GM21619 (cell line): Measurements from ENCODE around the gene WNT5B.

ENCODE experiments used
- ATAC-seq: cut with Tn5 transposase; IDR thresholded peaks from one replicate; pipeline ENCODE4 v1.9.1; 2021; ENCODE audit not compliant: unreplicated experiment

WNT5B gene

DNA sequence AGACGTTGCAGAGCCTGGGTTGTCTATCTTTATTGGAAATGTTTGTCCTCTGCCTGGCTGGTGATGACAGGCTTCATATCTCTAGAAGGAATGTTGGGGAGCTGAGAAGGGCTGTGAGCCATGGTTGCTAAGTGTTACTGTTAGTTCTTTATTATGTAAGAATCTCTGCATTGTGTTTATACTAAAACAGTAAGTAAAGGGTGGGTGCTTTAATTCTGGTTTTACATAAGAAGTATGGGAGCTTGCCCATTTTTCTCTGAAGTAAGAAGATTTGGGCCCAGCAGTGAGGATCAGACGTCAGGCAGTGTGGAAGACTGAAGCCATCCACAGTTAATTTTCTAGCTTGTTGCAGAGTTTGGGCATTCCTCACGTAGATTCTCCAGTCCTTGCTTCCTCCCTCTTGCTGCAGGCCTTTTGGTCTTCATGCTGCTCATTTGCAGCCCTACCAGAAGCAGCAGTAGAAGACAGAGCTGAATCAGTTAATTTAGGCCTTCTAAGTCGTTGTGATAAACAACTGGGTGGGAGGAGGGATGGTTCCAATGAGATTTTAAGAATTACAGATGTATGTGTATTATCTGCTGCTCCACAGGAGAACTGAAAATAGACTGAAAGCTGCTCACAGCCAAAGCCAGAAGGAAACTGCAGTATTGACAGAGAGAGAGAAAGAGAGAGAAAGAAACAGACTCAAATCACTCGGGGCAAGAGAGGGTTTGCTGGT lies 21.4 kb downstream of the WNT5B start:
- ATAC-seq: no peak

DNA sequence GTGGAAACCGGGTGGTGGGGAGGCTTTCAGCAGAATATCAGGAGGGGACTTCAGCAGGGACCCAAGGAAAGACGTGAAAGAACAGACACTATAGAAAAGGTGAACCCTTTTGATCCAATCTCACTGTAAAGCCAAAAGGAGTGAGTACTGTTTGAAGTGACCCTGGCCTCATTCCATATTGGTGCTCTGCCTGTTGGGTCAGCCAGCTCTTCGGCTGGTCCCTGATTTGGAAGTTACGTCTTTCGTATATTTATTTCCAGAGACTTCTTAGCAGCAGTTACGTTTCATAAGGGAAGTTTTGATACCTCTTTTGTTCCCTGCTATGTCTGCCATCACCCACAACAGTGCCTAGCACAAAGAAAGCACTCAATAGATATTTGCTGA lies 21.9 kb downstream of the WNT5B start:
- no peak for ATAC-seq

DNA sequence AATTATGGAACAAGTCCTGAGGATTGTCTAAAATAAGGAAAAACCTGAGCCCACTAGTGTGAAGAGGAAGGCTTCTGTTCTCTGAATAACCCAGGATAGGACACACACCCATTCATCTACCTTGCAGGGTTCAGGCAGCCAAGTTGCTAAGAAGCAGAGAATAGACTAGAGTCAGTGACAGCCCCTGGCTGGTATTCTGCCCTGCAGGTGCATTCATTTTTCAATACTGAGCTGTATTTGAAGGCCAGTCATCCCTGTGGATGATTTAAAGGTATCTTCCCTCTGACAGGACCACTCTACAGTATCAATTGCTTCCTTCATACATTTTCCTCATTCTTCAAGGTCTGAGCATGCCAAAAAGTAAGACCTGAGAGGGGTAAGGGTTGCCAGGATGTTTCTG lies 22.9 kb downstream of the WNT5B start:
- ATAC-seq: no peak

DNA sequence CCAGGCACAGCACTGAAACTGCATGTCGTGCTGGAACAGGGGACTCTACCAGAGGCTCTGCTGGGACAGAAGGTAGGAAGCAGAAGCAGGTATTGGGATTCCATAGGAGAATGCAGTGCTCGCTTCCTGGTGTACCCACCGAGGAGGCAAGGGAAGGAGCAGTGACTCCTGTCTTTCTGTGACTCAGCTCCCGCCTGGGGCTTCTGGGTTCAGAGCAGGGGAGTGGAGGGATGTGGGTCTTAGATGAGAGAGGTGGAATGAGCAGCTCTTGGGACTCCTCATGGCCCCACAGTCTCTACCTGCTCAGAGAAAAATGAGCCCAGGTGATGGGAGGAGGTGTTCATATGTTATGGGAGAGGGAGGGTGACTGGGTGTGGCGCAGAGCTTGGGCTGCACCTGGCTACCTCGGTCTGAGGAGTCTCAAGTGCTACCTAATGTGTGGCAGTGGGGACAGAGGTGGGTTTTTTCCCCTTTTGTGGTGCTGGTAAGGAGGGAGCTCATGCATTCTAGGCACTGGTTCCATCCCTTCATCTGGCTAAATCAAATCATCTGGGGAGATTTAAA lies 26.3 kb downstream of the WNT5B start:
- ATAC-seq: no peak

DNA sequence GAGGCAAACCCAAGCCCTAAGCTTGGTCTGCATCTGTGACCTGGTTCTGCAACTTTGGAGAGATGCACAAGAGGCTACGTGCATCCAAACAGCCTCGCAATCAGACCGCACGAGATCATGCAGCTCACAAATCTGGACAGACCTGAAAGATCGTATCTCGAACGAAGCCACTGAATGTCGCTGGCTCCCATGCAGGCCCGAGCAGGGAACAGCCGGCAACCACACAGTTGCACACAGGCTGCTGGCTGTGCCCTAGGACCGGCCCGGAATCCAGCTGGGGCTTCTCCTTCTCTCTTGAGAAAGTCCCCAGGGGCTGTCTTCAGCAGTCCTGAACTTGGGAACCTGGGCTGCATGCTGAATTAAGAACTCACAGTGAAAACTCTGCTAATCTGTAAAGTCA lies 27.9 kb downstream of the WNT5B start:
- ATAC-seq: no peak

DNA sequence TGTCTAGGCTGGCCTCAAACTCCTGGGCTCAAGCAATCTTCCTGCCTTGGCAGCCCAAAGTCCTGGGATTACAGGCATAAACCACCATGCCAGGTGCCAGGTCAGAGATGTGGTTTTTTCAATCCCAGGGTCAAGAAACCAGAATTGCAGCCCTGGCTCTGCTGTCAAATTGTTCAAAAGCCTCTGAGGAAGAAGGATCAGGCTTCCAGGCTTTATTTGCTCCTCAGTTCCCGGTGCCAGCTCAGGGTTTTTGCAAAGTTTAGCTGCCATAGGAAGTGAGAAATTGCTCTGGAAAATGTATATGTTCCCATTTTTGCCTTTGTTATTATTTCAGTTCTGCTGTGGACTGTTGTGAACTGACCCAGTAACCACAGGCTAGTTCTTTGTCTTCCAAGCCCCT lies 28.7 kb downstream of the WNT5B start:
- ATAC-seq: no peak

DNA sequence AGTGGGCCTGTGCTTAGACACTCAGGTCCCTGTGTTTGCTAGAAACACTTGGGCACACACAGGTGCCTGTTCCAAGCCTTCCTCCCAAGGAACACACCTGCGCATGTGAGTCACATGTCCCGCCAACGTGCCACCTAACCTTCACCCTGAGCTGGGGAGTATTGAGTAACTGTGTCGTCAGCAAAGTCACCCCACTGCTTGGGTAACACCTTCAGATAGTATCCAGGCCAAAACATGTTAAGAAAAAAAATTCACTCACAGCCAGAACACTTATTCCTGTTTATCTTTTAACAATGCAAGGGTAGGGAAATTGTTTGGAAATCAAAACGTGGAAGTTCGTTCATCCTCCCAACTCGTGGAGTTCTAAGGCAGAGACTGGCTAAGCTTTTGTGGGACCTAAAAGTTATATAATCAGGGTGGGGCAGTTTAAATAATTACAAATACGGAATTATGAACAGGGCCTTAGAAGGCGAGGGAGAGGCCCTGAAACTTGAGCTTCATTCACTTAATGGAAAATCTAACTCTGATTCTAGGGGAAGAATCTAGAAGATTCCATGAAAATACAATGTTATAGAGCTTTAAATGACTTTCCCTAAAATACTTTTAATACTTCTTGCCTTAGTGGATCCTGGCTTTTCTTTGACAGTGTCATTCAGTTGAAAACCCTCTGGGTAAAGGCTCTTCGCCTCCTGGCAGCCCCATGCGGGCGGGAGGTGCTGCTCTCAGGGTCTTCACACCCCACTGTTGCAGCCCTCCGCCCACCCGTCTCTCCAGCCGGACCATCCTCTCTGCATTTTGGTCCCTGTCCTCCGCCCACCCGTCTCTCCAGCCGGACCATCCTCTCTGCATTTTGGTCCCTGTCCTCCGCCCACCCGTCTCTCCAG lies 31.5 kb downstream of the WNT5B start:
- ATAC-seq: no peak

DNA sequence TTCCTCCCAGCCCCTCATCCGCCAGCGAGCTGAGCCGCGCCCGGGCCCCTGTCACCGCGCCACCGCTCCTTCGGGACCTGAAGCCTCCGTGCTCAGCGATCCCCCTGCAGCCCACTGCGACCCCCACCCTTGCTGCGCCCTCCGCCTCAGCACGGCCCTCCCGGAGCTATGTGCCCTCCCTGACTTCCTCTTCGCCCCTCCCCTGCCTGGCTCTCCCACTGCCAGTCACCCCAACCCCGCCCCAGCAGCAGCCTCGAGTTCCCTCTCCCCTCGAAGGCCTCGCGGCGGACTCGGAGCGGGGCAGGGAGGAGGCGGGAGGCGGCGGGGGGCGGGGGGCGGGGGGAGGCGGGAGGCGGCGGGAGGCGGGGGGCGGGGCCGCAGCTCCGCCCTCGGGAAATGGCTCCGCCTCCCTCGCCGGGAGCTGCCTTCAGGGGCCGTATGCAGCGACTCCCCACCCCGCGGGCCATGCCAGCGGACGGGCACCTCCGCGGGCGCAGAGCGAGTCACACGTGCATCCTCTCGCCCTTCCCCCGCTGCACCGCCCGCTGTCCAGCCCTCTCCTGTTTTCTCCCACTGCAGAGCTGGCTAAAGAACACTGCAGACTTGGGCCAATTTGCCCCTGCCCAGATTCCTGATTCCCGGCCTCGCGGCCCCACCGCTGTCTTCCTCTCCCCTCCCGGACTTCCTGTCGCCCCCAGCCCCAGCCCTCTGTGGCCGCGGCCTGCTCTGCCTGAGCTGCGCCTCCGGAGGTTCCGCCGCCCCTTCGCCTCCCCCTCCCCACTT lies 32.7 kb downstream of the WNT5B start:
- peak; percentile 54 for ATAC-seq

DNA sequence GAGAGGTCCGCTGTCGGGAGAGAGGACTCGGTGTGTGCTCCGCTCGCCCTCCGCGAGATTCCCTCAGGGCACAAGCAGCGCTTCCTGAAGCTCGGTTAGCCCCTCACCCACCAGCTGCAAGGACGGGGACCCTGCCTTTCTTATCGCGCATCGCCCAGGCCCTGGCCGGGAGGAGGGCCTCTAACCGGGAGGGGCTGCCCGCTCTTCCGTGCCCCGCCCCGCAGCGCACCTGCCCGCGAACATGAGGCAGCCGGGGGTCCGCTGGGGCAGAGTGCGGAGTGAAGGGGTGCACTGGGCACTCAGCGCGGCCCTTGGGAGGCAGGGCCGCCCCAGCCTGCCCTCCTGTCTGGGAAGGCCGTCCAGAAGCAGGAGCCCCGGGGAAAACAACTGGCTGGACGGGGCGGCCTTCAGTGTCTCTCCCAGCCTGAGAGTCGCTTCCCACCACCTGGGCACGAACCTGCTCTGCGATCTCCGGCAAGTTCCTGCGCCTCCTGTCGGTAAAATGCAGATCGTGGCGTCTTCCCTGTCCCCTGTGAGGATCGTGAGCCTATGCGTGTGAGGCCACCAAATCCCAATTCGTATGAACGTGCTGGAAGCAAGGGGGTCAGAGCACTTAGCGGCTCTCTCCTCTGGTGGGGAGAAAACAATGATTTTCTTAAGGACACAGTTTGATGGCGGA lies 33.9 kb downstream of the WNT5B start:
- no peak for ATAC-seq

DNA sequence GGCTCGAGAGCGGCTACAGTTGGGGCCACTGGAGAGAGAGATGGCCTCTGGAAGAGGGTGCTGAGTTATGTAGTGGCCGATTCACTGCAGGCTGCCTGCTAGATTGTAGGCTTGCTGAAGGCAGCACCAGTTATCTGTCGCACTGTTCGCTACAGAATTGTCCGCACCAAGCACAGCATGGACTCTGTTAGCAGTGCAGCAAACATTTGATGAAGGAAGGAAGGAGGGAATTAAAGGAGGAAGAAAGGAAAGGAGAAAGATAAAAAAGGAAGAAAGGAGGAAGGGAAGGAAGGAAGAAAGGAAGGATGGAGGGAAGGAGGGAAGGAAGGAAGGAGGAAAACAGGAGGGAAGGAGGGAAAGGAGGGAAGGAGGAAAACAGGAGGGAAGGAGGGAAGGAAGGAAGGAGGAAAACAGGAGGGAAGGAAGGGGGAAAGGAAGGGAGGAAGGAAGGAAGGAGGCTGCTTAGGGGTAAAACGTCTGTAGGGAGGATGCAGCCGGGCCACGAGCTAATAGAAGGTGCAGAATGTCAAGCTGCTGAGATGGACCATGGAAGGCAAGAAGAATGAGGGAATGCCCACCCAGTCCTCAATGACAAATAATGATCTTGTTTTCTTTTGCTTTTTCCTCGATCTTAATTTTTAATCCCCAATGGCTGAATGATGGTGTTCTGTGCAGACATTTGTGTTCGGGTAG lies 34.6 kb downstream of the WNT5B start:
- no peak for ATAC-seq

DNA sequence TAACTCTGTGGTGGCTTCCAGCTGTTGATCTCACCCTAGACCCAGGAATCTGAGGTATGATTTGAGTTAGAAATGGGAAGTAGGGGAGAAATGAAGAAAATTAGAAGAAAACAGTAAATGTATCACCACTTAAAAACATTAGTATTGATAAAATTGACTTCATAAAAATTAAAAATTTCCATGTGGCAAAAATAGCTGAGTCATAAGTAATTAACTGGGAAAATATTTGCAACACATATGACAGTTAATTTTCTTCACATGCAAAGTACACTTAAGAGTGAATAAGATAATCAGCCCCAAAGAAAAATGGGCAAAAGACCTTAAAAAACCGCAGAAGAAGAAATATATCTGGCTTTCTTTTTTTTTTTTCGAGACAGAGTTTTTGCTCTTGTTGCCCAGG lies 36.3 kb downstream of the WNT5B start:
- ATAC-seq: no peak

DNA sequence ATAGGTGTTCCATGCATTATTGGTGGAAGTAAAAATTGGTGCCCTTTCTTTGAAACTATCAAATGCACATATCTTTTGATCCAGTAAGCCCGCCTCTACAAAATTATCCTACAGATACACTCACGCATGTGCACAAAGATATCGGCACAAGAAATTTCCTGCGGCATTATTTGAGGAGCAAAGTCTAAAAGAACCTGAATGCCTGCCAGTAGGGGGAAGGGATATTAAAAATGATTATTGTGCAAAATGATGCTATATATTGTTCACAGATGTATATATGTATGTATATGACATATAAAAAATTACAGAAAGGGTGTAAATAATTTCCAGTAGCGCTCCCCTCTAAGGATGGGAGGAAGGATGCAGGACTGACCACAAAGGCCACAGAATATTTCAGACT lies 37.2 kb downstream of the WNT5B start:
- no peak for ATAC-seq

DNA sequence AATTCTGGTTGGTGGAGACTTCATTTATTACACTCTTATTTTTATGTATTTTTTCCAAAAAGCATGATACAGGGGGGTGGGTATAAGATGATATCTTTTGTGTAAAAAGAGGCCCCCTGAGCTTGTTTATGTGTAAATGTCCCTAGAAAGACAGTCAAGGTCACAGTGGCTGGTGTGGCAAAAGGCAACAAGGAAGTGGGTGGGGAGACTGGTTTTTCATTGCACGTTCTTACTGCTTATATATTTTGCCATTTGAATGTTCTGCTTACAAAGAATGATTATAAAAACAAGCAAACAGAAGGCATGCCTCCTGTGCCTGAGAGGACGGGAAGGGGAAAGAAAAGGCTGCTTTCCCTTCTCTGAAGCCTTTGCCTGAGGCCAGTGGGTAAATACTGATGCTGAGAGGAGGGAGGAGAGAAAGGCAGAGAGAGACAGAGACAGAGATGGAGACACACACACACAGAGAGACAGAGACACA lies 37.7 kb downstream of the WNT5B start:
- ATAC-seq: no peak

DNA sequence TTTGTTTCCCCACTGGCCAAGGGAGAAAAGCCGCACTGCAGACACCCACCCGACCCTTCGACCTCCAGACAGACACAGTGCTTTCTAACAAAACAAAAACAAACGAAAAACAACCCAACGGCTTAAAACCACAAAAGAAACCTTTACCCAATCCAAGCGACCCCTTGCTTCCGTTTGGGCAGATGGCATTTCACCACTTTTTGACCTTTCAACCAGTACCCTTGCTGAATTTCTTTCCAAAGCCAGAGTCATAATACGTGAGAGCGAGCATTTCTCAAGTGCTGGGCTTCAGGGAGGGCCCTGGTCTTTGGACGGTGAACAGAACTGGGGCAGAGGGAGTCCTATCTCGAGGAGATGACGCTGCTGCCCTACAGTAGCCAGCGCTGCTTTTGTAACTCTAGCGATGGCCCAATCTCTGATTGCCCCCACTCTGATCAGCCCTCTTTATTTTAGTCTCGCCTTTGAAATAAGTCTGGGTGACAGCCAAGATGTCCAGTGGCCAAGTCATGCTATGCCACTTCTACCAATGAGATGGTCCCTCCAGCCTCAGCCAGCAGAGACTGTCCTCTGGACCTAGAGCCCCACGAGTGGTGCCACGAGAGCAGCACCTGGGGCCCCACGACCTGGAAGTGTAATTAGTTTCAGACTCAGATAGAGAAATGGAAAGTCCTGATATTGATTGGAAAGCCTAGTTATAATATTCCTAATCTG lies 40.0 kb downstream of the WNT5B start:
- no peak for ATAC-seq

DNA sequence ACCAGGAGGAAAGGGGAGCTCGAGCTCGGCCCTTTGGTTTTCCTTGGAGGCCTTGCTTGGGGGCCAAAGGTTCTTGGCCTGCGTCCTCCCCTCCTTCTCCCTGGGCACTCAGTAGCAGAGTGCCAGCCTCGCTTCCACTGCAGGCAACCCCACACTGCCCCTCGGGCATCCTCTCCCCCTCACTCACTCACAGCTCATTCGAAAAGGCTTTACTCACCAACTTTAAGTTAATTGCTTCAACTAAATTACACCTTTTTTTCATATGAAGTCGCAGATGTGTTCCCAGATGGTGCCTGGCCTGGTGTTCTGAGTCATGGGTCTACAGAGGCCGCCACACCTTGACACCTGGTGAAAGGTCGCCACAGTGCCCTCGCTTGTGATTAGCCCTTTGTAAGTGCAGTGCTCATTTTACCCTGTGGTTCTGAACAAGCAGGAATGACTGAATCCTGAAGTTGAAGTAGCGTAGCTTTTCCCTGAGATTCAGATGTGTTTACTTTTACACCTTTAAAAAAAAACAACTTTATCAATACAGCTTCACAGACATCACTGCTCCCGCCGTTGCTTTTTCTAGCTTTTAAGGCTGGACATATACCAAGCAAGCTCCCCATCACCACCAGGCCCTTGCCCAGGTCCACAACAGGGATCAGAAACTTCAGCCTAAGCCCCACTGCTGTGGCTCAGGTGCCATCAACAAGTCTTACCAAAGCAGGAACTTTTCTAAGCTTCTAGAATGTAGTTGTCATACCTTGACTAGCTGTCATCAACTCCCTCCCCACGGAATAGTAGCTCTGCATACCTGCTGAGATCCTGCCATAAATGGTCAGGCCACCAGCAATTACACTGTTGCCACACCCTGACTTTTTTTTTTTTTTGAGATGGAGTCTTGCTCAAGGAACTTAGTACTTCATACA lies 41.6 kb downstream of the WNT5B start:
- ATAC-seq: no peak

DNA sequence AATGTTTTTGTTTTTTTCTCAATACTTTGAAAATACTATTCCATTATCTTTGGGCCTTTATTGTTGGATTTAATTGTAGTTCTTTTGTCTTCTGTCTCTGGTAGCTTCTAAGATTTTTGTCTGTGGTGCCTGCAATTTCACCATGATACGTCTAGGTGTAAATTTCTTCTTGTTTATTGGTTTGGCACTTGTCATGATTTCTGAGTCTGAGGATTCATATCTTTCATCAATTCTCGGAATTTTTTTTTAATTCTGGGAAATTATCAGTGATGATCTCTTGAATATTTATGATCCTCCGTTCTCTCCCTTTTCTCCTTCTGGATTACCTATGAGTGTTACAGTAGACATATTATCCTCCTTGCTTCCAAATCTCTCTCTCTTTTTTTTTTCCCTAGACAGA lies 47.0 kb downstream of the WNT5B start:
- no peak for ATAC-seq

DNA sequence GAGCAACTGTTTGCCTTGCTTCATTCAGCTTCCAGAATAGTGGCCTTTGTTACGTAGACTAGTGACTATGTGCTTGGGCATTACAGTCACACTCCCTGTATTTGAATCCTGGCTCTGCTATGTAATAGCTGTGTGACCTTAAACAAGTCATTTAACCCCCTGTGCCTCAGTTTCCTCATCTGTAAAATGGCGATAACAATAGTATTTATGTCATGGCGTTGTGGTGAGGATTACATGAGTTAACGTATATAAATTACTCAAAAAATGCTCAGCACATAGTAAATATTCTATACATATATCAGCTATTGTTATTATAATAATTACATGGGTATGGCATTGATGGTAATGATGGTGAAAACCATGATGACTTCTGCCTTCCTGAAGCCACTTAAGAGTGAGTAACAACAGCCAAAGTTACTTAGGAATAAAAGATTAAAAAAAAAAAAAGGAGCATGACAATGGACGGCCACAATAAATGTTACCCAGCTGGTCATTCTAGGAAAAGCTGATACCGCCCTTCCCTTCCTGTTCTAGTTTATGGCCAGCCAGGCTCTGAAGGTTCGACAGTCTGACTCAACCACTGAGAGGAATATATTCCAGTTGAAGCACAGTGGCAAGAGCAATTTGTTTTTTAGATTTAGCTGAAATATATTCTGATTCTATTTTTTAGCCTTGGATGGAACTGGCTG lies 51.9 kb downstream of the WNT5B start:
- ATAC-seq: no peak

DNA sequence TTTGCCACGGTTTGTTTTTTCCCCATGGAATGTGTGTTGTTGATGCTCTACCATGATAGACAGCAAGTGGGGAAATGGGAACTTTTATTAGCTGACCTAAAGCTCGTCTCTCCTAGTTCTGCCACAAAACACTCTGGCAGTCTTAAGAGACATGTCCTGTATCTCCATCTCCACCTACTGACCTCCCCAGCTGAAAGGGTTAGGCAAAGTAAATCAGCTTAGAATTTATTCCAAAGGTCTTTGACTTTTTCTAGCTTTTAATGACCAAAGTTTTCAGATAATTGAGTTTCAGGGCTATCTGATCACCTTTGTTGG lies 52.4 kb downstream of the WNT5B start:
- ATAC-seq: no peak
